DLD1 (cell line): Measurements from ENCODE around the gene LAMA5.
"Not testable (repeated sequence)": the region's sequence is repeated elsewhere in the genome, so short reads cannot be mapped to it uniquely, and the experiment has no call there.

Experiments
- in situ Hi-C: cut with HindIII; loops from 2 replicates; pipeline ENCODE4 v1.10.0; 2017; ENCODE audit warnings: low sequenced_read_pairs

Gene LAMA5

DNA sequence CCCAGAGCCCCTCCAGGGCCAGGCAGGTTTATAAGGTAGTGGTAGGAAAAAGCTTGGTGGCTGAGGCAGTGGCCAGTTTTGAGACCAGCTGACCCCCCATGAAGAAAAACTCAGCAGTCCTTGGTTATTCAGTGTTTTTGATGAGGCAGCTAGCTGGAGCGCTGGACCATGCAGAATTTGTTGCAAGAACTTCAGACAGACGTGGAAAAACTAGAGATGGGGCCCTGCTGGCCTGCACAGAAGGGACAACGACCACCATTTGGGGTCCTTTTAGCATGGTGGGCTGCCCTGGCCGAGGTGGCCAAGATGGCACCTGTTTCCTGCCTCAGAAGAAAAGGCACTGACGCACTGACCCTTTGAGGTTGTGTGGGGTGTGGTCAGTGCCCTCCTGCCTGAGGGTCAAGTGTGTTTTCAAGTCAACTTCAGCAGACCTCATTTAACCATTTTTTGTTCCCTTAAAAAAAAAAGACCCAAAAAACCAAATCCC lies 22.5 kb upstream of the LAMA5 start:
- in situ Hi-C loops = loop anchor here (25.0 kb wide), 1 partner anchor 102 kb away; no protein-coding TSS in a partner anchor

DNA sequence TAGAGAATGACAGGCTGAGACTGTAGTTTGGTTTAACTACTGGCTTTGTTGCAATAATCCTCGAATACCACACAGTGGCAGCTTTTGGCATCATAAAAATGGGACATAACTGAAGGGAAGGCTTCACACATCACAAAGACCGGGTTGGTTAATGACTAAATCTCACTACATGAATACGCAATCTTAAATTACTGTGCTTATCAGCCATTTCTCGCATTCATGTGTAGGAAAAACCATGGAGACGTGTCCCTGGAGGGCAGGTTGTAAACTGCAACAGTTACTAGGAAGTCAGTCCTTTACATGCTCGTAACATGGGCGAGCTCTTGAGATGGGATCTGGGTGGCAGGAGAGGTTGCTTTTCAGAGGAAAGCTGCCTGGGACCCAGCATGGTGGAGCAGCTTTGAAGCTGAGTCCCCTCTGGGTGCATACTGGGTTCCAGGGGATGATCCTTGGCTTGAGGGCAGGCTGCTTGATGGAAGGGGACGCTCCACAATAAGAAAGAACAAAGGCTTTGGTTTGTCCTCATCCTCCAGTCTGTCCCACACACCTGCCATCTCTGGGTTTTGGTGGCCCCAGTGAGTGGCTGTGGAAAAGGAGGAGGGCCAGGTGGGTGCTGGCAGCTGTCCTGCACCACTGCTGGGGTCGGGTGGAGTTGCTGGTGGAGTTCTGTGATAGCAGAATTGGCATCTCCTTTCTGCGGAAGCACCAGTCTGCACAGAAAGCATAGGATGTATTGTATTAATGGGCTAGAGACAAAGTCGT lies 21.9 kb upstream of the LAMA5 start:
- in situ Hi-C loops = loop anchor here (25.0 kb wide), 1 partner anchor 102 kb away; no protein-coding TSS in a partner anchor

DNA sequence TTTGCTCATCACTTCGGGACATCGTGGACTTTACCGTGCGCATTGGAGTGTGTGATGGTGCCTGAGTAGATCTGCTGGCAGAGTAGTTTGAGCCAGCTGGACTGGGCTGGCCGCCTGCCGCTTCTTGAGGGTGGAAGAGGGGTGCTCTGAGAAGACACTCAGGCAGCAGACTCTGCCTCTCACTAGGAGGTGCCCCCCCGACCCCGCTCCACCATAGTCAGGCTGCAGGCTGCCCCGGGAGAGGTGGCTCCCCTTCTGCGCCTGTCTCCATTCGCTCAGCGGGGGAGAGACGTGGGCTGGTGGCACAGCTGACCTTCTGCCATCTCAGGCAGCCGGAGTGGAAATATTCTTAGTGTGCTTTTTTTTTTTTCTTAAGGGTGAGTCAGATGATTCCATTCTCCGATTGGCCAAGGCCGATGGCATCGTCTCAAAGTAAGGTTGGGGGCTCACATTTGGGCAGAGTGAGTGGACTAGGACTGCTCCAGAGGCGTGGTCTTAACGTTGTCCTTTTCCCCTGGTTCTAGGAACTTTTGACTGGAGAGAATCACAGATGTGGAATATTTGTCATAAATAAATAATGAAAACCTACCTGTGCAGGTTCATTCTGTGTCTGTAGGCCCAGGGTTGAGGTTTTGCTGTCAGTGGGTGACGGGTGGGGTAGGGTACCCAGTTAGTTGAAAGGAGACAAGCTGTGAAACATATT lies 21.0 kb upstream of the LAMA5 start:
- in situ Hi-C loops = loop anchor here (25.0 kb wide), 1 partner anchor 101 kb away; no protein-coding TSS in a partner anchor

DNA sequence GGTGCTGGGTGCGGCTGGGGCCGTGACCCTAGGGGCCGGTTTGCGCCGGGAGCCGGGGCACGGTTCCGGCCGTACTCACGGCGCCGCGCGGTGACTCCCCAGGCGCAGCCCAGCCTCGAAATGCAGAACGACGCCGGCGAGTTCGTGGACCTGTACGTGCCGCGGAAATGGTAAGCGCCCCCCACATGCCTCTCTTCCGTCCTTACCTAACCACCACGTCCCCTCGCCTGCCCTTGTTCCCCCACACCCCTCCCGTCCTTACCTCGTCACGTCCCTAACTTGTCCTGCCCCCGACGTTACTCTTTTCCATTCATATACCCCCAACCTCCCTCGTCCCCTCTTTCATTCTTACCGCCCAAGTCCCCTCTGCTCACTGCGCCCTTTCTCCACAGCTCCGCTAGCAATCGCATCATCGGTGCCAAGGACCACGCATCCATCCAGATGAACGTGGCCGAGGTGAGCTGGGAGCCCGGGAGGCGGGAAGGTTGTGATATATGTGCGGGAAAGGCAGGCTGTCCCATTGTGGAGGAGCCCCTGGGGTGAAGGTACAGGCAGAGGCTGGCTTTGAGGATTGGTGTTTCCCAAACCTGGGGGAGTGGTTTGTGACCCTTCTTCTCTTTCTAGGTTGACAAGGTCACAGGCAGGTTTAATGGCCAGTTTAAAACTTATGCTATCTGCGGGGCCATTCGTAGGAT lies 20.3 kb upstream of the LAMA5 start:
- in situ Hi-C loops = loop anchor here (25.0 kb wide), 1 partner anchor 100 kb away; no protein-coding TSS in a partner anchor

DNA sequence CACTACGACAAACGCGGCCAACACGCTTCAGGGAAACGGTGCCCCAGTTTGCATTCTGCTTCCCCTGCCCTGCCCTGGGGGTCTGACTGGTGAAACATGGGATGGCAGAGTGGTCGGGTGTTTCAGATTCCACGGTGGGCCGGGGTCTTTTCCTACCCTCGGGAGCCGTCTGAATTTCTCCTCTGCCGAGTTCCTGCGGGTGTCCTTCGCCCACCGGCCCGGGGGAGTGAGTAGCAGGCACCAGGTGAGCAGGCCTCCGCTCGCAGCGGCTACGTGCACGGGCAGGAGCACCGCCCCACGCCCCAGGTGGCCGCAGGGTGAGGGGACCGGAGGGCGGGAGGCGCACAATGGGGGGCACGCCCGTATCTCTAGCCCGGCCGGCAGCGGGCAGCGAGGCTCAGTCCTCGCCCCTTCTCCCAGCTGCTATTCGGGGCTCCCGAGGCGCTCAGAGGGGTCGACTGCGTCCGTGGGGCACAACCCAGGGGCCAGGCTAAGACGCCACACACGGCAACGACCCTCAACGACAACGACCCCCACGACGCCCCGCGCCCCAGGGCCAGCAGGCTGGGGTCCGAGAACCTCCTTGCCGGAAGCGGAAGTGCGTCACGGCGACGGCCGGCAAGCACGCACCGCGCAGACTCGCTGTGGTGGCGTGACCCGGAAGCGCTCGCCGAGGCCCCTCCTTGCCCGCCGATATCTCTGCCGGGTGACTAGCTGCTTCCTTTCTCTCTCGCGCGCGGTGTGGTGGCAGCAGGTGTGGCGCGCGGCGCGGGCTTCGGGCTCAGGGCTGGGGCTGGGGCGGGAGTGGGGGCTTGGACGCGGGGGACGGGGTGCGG lies 19.5 kb upstream of the LAMA5 start, which contains the start of gene RPS21:
Gene RPS21 (plus strand): TSS at position 721 of the 836 bp plus-strand sequence. CDS start 236 bp downstream, outside the sequence.
- in situ Hi-C loops = loop anchor here (25.0 kb wide), 1 partner anchor 99 kb away; no protein-coding TSS in a partner anchor

DNA sequence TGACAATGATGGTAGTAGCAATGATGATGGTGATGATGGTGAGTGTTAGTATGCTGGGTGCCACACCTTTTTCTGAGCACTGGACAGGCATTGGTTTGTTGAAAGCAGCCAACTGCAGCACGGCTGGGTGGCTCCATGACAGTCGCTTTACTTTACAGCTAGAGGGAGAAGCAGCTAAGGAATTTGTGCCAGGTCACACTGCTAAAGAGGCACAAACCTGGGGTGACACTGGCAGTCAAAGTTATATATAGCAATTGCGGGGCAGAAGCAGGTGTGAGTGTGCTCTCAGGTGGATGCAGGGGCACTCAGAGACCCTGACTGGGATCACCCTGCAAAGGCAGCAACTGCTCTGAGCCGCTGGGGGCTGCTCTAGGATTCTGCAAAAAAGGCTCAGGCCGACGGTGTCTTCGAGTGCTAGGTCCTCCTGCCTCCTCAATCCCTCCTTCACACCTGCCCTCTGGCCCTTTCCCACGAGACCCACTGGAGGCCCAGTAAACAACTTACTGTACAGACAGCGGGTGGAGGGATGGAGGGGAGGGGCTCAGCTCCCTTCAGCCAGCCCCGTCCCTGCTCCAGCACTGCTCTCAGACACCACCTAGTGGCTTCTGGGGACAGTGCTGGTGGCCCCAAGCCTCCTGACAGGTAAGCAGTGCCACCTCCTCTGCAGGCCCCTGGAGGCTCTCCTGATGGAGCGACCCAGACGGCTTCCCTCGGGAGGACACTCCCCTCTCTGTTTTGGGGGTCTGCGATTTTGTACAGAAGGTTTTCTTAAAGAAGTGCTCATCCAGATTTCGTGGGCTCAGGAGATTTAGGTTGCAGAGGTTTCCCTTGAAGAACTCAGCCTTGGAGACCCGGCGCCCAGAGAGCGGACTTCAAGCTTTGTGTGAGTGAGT lies 15.4 kb upstream of the LAMA5 start:
- in situ Hi-C loops = loop anchor here (25.0 kb wide), 1 partner anchor 95 kb away; no protein-coding TSS in a partner anchor

DNA sequence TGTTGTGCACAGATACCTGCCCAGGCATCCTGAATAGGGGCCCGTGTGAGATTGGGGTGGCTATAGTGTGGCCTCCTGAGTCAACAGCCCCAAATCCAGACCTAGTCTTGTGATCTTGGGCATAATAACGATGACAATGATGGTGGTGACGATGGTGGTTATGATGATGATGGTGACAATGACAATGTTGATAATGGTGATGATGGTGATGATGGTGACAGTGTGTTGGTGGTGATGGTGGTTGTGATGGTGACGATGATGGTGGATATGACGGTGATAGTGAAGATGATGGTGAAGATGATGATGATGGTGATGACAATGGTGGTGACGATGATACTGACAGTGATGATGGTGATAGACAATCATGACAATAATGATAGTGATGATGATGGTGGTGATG lies 14.7 kb upstream of the LAMA5 start:
- in situ Hi-C loops = loop anchor here (25.0 kb wide), 1 partner anchor 95 kb away; no protein-coding TSS in a partner anchor

DNA sequence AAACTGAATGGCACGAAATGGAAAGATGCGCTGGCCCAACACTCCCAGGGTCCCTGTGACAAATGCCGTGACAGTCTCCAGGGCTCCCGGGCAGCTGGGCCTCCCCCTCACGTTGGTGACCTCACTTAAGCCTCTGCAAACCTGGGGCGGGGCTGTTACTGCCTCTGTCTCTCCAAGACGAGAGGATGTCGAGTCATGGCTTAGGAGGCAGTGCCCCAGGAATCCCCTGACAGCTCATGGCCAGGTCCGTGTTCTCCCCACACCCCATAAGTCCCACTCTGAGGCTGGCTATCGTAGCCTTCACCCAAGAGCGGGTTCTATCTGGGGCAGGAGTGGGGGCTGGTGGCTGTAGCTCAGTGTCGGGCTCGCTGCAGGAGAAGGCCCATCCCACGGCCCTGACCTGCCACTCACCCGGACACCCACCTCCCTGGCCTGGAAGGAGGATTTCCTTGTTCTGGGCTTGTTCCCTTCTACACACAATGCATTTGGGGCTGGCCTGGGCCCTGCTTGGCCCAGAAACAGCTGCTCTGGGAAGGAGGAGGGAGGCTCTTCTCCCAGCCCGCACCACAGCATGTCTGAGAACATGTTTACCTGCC lies 14.2 kb upstream of the LAMA5 start:
- in situ Hi-C loops = loop anchor here (25.0 kb wide), 1 partner anchor 94 kb away; no protein-coding TSS in a partner anchor

DNA sequence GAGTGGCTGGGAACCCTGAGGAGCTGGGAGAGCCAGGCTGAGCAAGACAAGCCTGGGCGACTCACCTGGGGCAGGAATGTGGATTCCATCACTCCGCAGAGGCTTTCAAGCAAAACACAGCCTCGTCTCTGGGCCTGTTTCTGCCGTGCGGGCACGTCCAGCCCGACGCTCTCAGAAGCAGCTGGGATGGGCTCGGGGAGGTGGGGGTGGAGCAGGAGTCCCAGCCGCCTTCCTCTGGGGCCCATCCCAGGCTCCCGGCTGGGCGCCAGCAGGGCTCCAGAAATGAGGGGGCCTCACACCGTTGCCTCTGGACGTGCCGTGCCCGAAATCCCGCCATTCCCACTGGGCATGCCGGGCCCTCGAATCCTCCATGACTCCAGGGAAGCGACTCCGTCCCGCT lies 11.1 kb upstream of the LAMA5 start:
- in situ Hi-C loops = loop anchor here (25.0 kb wide), 1 partner anchor 91 kb away; no protein-coding TSS in a partner anchor

DNA sequence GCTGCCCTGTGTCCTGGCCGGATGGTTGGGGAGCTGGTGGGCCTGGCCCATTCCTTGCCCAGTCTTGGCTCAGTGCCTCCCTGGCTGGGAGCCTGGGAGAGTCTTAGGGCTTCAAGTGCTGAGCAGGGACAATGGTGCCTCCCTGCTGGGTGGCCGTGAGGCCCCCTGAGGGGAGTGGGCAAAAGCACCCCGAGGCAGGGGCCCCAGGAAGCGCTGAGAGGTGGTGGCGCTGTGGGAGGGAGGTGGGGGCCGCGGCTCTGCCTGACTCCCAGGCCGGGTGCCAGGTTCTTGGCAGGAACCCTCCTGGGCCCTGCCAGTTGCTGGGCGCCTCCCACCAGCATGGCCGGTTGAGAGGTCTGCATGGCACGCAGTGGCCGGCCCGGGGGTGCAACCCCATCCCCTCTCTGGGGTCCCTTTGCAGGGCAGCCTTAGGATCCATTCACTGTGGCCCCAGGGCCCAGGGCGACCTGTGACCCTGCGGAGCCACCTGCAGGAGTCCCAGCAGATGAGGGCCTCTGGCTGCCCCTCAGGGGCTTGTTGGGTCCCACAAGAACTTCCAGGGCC lies 10.6 kb upstream of the LAMA5 start:
- in situ Hi-C loops = loop anchor here (25.0 kb wide), 1 partner anchor 90 kb away; no protein-coding TSS in a partner anchor

DNA sequence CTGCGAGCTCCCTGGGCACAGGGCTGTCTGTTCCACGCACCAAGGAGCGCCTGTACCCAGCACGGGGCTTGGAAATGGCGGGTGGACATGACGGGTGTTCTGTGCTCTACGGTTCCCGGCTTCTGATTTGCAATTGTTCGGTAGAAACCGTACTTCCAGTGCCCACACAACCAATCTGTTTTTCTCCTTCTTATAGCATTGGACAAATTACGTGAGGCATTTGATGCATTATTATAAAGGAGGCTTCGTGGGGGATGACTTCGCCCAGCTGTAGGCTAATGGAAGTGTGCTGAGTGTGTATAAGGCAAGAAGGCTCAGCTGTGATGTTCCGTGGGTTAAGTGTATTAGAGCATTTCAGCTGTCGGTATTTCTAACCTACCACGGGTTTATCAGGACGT lies 10.0 kb upstream of the LAMA5 start:
- in situ Hi-C loops = loop anchor here (25.0 kb wide), 1 partner anchor 90 kb away; no protein-coding TSS in a partner anchor

DNA sequence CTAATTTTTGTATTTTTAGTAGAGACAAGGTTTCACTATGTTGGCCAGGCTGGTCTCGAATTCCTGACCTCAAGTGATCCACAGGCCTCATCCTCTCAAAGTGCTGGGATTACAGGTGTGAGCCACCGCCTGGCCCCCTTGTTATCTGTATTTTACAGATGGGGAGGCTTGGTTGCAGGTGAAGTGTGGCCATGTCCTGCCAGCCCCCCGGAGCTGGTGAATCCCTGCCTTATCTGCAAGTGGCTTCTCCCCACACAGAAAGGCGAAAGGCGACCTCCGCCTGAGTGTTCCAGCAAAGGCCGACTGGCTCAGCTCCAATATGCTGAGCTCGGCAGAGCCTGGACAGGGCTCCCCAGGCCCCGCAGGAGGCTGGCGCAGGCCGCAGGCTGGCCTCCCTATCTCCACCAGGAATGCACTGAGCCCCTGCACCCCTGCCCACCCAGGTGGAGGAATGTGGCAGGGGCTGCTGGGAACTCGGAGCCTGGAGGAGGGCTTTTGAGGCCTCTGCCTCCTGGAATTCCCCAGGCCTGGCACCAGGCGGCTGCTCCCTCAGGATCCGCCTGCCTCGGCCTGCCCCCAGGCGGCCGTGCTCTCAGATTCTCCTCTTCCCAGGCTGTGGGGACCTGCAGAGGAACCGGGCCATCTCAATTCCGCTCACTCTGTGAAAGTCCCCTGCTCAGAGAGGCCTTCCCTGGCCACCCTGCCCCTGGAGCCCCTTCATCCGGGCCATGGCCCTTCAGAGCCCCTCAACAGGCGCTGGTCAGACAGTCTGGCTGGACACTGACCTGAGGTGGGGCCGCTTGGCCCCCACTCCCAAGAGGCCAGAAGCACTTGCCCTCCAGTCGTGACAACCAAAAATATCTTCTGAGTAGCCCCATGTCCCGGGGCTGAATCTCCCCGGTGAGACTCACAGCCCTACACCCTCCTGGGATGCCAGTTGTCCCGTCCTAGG lies 9.3 kb upstream of the LAMA5 start:
- in situ Hi-C loops = loop anchor here (25.0 kb wide), 1 partner anchor 89 kb away; no protein-coding TSS in a partner anchor

DNA sequence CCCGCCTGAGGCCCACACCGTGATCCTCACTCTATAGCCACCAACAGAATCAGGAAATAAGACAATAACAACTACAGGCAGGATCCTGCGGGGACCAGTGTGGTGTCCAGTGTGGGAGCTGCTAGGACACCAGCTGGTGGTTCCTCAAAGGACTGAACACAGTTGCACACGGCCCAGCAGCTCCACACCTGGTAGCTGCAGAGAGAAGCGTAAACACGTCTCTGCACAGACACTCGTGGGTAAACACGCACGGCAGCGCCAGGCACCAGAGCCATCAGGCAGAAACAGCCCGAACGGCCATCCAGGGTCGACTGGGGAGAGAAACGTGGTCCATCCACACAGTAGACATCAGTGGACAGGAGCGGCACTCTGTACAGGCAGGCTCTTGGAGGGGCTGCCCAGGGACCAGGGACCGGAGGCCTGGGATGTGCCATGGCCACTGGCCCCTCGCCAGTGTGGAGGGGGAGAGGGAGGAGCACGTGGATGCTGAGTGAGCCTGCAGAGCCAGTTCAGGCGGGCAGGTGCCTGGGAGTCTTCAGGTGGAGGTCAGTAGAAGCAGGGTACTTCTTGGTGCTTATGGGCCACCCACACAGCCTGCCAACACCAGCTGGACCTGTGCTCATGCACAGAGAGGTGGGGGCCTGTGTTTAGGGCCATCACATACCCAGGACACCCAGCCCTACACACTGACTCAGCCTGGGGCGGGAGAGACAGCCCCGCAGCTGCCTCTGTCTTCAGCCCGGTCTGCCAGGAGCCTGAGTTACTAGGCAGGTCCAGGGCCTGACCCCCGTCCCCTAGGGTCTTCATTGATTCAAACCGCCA lies 7.4 kb upstream of the LAMA5 start:
- in situ Hi-C loops = loop anchor here (25.0 kb wide), 1 partner anchor 87 kb away; no protein-coding TSS in a partner anchor

DNA sequence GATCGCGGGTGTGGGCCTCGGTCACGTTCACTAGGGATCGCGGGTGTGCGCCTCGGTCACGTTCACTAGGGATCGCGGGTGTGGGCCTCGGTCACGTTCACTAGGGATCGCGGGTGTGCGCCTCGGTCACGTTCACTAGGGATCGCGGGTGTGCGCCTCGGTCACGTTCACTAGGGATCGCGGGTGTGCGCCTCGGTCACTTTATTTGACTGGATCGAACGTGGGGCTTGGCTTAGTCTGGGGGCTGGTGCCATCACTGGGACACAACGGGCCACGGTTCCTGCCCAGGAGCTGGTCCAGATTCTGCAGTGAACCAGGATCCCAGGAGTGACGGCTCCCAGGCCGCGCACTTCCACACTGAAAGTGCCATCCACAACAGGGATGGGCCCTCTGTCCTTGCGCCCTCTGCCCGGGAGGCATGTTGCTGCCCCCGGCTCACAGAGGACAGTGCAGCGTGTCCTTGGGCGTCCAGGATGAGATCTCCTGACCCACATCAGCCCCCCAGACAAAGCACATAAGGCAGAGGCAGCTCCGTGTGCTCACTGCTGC lies 6.6 kb upstream of the LAMA5 start:
- in situ Hi-C loops = not testable (repeated sequence)
